Measurements from ENCODE around the gene LMTK2.

LMTK2 gene

DNA sequence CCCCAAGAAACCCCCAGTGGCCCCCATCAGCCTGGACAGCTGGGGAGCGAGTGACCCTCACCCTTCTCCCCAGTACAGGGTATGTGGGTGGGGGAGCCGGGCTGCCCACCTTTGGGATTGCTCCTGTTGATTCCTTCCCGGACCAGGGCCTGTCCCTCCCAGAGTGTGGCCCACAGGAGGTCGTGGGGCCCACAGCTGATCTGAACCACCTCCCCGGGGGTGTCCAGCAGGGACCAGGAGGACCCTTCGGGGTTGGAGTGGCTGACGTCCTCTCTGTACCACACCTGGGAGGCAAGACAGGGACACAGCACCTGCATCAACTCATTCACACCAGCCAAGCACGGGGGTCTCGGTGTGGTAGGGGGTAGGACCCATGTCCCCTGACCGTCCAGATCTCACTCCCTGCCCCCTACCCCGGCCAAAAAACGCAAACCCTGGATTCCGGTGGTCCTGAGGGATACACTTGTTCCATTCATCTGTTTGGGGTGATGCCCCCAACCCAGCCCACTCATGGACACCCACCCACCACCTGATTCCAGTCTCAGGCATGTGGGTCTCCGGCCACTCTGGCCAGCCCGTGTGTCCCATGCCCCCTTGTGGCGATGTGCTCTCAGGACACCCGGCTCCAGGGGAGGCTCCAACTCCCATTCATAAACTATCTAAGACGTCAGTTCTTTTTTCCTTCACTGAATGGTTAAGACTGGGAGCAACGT is 134.5 kb downstream of the LMTK2 start:
- no peak for DNase-seq

DNA sequence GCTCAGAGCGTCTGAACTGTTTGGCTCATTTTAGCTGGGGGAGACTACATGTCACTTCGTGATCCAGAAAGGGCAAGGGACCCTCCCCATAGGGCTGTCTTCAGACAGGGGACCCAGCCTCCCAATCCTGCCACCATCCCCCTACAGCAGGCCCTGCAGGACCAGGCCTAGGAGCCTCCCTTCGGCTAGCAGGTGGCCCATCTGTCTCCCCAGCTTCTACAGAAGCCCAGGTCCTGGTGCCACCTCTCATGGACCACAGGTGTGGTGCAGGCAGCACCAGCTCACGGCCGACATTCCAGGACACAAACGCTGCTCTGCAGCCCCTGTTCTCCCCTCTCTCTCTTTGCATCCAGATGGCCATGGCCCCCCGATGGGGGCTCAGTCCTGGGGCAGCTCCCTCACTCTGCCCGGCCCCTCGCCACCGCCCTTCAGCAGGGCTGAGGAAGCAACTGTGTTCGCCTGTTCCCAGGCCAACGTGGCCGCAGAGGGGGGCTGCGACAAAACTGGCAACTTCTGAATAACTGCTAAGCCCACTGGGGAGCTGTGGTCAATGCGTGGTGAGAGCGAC is 135.1 kb downstream of the LMTK2 start:
- DNase-seq: no peak

DNA sequence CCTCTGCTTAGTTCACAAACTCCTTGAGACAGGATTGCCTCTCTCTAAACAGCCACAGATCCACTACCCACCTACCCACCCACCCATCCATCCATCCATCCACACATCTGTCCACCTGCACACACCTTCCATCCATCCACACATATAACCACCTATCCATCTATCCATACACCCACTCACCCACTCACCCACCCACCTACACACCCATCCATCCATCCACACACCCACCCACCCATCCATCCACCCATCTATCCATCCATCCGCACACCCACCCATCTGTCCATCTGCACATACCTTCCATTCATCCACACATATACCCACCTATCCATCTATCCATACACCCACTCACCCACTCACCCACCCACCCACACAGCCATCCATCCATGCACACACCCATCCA is 135.7 kb downstream of the LMTK2 start:
- no peak for DNase-seq

DNA sequence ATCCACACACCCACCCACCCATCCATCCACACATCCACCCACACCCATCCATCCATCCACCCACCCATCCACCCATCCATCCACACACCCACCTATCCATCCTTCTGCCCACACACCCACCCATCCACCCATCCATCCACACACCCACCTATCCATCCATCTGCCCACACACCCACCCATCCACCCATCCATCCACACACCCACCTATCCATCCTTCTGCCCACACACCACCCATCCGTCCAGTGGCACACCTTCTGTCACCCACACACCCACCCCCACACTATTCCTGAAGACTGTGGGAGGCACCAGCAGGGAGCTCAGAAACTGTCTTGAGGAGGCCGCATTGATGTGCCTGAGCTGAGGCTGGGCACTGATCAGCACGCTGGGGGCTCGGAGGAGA is 136.3 kb downstream of the LMTK2 start:
- no peak for DNase-seq

DNA sequence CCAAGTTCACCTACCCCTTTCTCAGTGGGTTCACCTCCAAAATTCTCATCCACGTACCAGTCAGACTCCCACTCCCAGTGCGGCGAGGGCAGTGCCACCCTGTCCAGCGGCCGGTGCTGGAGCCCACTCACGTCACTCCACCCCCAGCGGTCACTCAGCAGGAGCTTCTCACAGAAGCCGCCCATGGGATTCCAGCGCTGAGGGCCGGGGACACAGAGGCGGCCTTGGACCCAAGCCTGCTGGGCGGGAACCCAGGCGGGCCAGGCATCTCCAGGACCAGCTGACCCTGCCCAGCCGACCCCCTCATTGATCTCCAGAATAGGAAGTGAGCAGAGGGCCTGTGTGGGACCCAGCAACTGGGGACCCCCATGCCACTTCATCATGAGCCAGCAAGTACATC is 138.2 kb downstream of the LMTK2 start:
- no peak for DNase-seq

DNA sequence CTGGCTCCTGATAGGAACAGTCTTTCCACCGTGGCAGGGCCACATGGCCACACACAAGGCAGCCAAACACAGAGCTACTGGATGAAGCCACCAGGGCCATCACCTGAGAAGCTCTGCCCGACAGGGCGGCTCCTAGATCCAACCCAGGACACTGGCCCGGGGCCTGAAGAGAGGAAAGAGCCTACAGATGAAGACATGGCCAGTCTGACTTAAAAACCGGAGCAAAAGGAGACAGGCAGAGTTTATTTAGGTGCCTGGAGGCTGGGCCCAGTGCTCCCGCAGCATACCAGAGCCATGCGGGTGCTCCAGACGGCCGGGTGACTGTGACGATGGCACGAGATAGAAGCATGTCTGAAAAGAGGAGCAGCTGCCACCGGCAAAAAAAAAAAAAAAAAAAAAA is 141.5 kb downstream of the LMTK2 start:
- no peak for DNase-seq

DNA sequence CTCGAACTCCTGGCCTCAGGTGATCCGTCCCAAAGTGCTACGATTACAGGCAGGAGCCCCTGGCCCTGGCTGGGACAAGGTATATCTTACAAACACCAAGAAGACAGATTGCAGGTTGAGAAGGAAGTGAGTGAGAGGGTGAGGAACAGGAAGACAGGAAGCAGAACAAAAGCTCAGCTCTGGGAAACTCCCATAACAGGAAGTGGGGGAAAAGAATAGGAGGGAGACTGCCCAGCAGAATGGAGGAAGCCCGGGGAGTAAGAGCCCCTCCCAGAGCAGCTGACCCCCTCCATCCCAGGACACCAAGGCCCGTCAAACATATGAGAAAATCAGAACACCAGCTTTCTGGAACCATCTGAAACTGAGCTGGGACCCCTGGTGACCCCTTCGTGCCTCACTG is 142.4 kb downstream of the LMTK2 start:
- no peak for DNase-seq

DNA sequence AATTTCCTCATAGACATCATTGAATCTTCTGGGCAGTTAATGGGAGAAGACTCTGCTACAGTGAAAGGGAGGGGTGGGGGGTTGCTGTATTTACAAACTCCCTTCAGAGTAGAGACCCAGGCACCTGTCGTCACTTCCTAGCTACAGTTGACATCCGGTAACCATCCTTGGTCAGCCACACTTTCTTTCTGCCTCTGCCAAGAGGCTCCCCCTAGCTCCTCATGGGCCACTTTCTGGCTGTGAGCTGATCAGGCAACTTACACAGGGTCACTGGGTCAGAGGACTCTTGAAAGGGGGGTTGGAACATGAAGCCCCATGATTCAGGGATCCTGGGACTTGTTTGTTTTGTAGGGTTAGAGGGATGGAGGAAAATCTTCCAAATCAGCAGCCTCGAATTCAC is 144.1 kb downstream of the LMTK2 start:
- DNase-seq: no peak

DNA sequence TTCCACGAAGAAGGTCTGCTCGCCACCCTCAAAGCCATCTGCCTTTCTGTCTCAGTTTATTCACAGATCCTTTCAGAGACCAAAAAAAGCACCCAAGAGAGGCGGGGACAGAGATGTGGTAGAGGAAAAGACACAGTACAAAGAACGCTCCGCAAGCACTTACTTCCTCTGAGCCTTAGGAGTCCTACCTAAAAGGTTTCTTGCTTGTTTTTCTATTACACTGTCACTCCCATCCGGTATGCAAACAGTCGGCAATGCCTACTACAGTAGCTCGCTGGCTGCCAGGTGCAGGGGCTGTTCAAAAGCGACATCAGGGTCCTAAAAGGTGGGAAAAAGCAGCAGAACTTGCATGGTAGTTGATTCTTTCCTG is 144.6 kb downstream of the LMTK2 start:
- DNase-seq: peak; percentile 25

DNA sequence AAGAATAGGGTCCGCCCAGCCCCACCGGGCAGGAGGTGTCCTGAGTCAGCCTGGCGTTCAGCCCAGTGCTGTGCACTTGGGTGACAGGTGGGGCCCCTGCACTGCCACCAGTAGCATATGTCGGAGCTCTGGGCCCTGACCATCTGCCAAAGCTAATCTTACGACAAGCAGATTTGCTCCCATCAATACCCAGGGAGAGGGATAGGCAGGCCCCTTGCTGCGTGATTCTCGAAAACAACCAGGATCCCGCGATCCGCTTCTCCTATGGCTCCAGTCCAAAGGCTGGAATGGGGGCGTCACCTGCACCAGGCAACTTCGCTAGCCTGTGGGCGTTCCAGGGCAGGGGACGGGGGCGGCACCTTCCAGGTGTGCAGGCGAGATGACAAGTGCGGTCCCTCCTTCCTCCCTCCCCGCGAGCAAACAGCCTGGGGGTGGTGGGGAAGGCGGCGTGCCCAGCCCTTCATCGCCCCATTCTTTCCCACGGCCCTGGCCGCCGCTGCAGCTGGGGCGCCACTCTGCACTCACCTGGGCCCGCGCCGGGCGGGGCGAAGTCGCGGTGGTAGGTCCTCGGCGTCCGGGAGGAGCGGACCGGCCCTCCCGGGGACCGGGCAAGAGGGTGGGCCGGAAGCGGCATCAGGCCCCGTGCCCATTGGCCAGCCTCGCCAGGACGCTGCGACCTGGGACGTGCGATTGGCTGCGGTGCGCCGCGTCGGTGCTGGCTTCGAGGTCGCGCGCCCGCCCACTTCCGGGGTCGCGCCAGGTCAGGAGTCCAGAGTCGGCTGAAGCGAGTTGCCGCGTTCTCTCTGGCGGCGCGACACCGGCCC is 145.2 kb downstream of the LMTK2 start, which contains the start of gene TECPR1:
TSS of gene TECPR1 (minus strand) at position 632 of the 824 bp plus-strand sequence. CDS start 6,086 bp downstream, outside the sequence.
- DNase-seq: peak; percentile 81

DNA sequence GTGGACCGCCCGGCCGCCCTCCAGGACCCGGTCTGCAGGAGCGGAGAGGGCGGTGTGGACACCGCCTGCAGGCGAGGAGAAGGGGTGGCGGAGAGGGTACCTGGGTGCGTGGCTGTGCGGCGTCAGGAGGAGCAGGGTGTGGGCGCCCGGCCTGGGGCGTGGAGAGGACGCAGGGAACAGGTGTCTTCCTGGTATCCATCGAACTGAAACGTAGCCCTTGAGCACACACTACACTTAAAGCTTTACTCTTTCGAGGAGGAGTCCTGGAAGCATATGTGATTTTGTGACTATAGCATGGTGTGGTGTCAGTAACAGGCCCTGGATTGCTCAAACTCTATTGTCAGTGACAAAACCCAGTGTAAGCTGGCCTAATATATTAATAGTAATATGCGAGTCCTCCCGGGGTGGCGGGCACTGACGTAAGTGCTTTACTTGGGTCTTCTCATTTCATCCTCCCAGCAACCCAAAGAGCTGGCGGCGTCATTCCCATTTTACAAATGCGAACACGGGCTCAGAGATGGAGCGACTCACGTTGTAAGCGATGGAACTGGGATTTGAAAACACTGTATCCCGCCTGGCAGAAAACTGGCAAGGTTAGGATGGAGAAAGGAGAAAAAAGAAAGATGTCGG is 145.9 kb downstream of the LMTK2 start:
- DNase-seq: no peak

DNA sequence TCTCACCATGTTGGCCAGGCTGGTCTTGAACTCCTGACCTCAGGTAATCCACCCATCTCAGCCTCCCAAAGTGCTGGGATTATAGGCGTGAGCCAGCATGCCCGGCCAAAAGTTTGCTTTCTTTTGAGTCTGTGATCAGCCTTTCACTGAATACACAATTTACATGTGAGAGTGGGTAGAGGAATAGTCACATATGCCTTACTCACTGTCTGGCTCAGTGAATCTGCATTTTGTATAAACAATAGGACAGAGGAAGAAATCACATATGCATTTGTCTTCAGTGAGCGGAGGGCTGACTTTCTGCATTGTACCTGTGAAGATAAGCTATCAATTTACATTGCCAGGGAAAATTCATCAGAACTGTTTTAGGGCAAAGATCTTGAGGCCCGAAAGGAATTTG is 147.9 kb downstream of the LMTK2 start:
- DNase-seq: no peak

DNA sequence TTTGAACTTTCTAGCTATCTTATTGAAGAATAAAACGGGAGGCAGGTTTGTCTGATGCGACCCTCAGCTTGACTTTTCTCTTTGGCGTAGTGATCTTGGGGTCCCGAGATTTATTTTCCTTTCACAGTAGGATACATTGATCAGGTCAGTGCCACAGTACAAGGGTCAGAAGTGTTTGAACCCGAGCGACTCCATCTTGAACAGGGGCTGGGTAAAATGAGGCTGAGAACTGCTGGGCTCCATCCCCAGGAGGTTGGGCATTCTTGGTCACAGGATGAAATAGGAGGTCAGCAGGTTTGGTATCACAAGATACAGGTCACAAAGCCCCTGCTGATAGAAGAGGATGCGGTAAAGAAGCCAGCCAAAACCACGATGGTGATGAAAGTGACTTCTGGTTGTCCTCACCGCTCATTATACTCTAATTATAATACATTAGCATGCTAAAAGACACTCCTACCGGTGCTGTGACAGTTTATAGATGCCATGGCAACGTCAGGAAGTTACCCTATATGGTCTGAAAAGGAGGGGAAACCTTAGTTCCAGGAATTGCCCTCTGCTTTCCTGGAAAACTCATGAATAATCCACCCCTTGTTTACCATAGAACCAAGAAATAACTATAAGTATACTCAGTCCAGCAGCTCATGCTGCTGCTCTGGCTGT is 148.4 kb downstream of the LMTK2 start:
- no peak for DNase-seq

DNA sequence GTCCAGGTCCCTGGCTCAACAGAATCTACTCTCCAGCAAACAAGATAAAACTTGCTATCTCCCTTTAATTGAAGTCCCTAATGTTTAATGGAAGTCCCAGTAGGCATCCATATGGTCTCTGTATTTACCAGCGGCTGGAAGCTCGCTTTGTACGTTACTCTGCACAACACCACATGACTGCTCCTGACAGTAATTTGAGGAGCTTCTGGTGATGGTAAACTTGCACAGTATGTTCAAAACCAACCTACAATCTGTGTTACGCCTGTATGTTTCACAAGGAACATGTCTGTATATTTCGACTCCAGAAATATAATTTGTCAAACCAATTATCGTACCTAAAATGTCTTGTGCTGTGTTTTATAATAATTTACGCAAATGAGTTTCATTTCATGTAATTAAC is 149.8 kb downstream of the LMTK2 start:
- DNase-seq: no peak

DNA sequence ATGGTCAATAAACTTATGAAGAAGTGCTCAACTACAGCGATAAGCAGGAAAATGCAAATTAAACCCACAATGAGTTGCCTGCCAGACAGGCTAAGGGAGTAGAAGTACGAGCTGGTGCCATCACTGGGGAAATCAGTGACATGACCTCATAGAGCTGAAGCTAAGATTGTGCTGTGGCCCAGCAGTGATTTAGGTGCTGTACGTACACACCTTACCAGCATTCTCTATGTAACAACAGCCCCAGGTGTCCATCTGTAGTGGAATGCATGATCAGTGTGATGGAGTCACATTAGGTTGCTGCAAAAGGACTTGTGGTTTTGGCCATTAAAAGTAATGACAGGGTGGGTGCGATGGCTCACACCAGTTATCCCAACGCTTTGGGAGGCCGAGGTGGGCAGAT is 151.0 kb downstream of the LMTK2 start:
- no peak for DNase-seq

All from NCI-H748 treated with DMSO at 0.1 percent for 48 hours (cell line).